NCI-H82 (cell line): ENCODE data around the gene GDI1.
A peak's percentile ranks its signal among the peaks of the same experiment; 100 is the strongest.
"Not testable (repeated sequence)": the region's sequence is repeated elsewhere in the genome, so short reads cannot be mapped to it uniquely, and the experiment has no call there.

Experiments
- DNase-seq: peaks from one replicate; lab custom pipeline; 2025; lab: John Stamatoyannopoulos, UW

The GDI1 gene

DNA sequence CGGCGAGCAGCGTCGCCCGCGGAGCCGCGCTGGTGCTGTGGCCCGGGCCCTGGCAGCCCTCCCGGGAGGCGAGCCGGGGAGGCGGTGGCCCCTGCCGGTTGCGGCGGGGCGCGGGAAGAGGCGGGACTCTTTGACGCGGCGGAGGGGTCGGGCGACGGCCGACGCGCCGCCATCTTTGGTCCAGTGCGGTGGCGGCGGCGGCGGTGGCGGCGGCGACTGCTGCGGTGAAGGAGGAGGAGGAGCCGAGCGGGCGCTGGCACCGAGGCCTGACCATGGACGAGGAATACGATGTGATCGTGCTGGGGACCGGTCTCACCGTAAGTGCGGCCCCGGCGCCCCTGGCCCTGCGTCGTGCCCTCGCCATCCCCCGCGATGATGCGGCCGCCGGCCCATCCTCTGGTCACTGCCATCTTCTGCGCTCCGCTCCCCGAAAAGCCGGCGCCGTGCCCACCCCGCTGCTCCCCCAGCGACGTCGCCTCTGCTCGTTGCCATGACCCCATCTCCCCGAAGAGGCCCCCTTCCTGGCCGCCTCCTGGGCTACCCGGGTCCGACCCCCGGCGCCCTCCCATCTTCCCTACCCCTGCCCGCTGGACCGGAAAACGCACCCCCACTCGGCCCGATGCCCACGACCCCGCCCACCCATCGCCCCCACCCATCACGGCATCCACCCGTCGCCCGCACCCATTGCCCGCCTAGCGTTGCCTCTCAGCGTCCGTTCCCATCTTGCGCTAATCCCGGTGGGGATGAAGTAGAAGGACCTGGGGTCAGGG, at the start of gene GDI1:
GDI1 (plus strand) TSS at position 172 of the 770 bp plus-strand sequence; CDS start at position 273, 101 bp downstream.
- peak; percentile 57 for DNase-seq

GRCh38 chrX:154388094-154388493, 48.9 kb upstream of the GDI1 start:
- not testable (repeated sequence) for DNase-seq

DNA sequence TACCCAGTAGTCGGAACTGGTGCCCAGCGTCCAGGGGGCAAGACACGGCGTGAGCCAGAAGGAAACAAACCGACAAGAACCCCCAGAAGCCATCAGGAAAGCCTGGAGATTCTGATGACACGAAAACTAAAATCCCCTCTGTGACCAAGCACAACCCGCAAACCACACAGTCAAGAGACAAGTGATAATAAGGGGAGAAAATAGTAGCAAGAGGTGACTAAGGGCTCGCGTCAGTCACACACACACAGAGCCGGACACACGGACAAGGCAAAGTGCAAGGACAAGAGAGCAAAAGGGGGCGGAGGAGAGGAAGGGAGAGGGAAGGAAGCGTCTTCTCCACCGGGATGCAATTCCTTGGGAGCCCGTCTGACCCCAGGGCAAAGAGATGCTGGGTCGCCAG, 48.3 kb upstream of the GDI1 start:
- DNase-seq: not testable (repeated sequence)

DNA sequence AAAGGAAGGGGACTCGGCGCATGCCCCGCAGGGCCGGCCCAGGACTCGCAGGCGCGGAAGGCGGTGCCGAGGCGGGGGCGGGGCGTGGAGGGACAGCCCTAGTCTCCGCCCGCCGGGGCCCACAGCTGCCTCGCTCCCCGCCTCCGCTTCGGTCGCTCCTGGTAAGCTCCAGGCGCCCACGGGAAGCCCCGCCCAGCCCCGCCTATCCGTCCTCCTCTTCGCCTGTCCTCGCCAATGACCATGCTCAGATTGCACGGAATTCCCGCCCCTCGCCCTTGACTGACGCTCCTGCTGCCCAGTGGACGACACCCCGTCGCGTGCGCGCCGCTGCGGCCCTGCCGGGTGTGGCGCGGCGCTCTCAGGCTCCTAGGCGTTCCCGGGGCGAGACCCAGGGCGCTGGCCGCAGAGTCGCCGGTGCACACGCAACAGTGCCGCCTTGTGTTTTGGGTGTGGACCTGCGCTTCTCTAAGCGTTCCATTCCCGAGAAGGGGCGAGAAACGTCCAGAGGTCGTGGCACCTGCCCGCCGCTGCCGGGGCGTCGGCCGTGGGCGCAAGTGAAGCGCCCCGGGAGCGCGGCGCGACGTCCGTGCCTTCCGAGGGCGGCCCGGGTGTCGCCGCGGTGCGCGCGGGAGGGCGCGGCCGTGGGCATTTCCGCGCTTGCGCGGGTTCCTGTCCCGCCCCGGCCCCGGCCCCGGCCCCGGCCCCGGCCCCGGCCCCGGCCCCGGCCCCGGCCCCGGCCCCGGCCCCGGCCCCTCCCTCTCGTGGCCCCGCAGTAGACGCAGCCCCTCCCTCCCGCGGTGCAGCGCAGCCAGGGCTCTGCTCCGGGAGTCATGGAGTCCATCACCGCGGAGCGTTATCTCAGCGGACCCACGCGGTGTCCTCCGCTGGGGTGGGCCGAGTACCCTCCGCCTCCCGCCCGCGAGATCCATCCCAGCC, 46.9 kb upstream of the GDI1 start:
- not testable (repeated sequence) for DNase-seq

GRCh38 chrX:154396363-154396762, 40.6 kb upstream of the GDI1 start:
- not testable (repeated sequence) for DNase-seq

- DNase-seq: peak; percentile 90
Measured at GRCh38 chrX:154396973-154397887, 39.7 kb upstream of the GDI1 start.

DNA sequence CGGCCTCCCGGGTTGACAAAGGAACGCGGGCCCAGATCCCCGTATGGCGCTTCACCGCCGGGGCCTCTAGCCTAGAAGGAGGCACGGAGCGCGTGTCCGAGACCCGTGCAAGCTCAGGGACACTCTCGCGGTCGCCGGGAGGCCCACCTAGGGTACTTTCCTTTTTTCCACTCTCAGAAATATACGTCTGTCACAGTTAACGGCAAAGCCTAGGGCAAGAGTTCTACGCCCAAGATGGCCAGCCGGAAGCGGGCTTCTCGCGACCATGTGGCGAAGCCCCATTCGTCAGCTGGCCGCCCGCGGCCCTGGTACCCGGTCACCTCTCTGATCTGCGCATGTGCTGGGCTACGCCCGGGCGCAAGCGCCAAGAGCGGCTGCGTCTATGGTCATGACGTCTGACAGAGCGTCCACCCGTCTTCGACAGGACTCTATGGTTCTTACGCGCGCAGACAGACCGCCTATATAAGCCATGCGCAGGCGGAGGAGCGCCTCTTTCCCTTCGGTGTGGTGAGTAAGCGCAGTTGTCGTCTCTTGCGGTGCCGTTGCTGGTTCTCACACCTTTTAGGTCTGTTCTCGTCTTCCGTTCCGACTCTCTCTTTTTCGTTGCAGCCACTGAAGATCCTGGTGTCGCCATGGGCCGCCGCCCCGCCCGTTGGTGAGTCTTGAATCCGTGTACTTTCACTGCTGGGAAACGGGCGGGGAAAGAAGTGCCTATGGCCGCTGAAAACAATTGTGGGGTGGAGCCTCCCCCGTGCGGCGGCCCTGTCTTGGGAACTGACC, 38.9 kb upstream of the GDI1 start, which contains the start of gene RPL10:
RPL10 (plus strand) TSS at position 490 of the 780 bp plus-strand sequence; CDS start at position 633, 143 bp downstream.
- peak; percentile 99 for DNase-seq

DNA sequence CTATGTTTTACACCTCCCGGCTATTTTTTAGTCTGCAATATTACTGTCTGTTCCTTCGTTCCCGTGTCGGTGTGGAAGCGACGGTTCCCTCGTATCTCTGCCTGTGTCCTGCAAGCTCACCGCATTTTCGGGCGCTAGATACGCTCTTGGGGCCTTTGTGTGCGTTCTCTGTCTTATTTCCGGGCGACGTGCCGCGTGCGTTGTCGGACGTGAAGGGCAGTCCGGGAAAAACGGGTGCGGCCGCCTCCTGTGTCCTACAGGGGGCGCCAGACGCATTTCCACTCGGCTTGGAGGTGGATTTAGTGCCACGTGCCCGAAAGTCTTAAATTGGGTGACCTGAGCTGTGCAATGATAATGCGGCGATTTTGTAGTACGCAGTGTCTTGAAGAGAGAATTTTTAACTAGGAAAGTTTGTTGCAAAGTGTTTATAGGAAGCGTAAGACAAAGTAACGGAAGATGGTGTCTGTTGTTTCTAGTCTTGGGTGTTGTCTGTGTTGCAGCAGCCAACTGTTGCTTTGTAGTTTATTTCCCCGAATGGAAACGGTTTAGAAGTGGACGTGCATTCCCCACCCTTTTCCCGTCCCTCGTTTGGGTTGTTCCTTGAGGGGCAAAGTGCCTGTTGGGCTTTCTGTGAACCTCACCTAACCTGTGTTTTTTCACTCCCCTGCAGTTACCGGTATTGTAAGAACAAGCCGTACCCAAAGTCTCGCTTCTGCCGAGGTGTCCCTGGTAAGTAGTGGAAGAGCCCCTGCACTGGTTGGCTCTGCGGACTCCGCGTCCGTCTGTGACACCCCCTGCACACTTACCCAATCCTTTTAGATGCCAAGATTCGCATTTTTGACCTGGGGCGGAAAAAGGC, 38.1 kb upstream of the GDI1 start:
- DNase-seq: peak; percentile 87

GRCh38 chrX:154399527-154400368, 37.2 kb upstream of the GDI1 start:
- no peak for DNase-seq

GRCh38 chrX:154400369-154400817, 36.6 kb upstream of the GDI1 start:
- DNase-seq: not testable (repeated sequence)

DNA sequence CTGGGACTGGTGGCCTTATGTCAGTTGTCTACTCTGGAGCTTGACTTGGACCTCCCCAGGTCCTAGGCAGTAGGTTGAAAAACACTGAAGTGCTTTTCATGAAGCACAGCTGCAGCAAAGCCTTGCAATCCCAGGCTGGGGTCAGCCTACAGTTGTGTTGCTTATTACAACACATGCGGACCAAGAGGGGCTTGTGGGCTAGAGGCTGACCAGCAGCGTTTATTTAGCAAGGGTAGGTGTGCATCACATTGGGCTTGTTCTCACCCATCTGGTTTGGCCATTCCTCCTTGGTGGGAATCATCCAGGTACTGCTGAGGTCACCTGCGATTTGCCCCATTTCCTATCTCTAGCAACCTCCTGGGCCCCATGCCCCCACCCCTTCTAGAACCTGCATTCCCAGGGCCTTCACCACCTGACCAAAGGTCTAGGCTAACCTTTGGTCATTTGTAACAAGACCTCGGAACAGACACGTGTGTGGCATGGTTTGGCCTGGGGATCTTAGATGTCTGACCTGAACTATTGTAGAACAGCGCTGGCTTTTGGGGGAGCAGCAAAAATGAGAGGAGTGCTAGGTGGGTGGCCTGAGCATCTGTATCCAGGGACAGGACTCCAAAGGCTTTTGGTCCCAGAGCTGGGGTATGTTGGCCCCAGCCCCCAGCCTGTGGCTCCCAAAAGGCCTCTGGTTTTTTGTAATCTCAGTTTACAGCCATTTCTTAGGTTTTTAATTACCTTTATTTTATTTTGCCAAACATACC, 35.7 kb upstream of the GDI1 start:
- peak; percentile 74 for DNase-seq

DNA sequence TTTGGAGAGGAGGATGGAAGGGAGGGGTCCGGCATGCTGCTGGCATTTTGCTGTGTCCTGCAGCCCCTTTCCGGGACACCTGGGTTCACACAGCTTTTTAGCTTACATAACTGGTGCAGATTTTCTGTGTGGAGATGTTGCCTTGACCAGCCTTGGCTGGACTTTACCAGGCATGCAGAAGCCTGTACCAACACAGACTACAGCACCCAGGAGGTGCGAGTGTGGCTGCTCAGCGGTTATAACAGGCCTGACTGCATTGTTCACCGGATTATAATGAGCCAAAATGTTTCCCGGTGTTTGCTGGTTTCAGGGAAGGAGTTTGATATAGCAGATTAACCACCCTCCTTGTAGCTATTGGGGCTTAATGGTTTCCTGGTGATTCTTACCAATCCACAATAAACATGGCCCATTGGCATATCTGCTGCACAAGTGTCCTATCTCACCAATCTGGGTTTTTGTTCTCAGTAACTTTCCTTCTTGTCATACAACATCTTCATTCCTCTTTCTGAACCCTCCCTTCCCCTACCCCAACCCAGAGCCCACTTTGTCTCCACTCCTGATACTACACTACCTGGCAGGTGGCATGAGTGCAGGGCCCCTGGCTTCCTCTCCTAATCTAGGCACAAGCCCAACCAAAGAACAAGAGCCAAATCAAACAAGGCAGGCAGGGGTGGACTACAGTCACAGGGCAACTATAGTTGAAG, 34.9 kb upstream of the GDI1 start:
- peak; percentile 61 for DNase-seq

GRCh38 chrX:154402622-154403127, 34.3 kb upstream of the GDI1 start:
- no peak for DNase-seq

GRCh38 chrX:154403192-154403591, 33.8 kb upstream of the GDI1 start:
- no peak for DNase-seq

GRCh38 chrX:154403858-154404257, 33.1 kb upstream of the GDI1 start:
- DNase-seq: no peak

GRCh38 chrX:154404625-154405192, 32.2 kb upstream of the GDI1 start:
- DNase-seq: no peak
